GM13977 (cell line): ENCODE measurements around the gene DLX3.

Experiments used
- DNase-seq: peaks from one replicate; pipeline ENCODE4 v3.0.0; 2012; ENCODE audit warnings: low spot score
- CTCF ChIP-seq: IDR thresholded peaks from 2 replicates; pipeline ENCODE4 v1.5.1; 2012; ENCODE audit warnings: mild to moderate bottlenecking, control low read depth; ENCODE audit not compliant: insufficient read depth; ENCODE audit errors: extremely low read depth, missing control alignments
- in situ Hi-C: fragments of 300-500 bp; cut with MboI; formaldehyde crosslinking; loops from one replicate; pipeline ENCODE4 v1.12.0; 2022; ENCODE audit warnings: low sequenced_read_pairs, low pct_unique_long_range_greater_than_20kb, mixed read lengths, inconsistent platforms; ENCODE audit not compliant: unreplicated experiment

The DLX3 gene

GRCh38 chr17:49952912-49953497 lies 42.0 kb downstream of the DLX3 start:
- no peak for TF ChIP-seq CTCF
- DNase-seq = no peak
- in situ Hi-C loops = no loop called here

GRCh38 chr17:49952209-49952911 lies 42.7 kb downstream of the DLX3 start:
- TF ChIP-seq CTCF = peak; percentile 89
- peak; percentile 88 for DNase-seq
- in situ Hi-C loops = no loop called here

- DNase-seq = no peak
- TF ChIP-seq CTCF = no peak
- in situ Hi-C loops = no loop called here
Observed at GRCh38 chr17:49951362-49952082, 43.5 kb downstream of the DLX3 start.

DNA sequence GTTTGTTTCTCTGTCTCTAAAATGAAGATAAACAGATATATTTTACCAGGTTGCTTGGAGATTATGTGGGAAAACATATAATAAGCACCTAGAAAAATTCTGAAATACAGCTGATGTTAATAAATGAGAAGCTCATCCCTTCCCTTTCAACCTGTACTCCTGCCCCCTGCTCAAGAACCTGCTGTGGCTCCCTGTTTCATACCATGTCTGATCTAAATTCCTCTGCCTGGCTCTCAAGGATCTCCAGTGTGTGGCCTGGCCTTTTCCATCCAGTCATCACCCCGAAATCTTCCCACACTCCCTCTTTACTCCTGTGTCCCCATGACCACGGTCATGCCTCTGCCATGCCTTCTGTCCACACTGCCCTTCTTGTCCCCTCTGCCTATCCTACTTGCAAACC lies 45.4 kb downstream of the DLX3 start:
- TF ChIP-seq CTCF = no peak
- DNase-seq = no peak
- in situ Hi-C loops = no loop called here

DNA sequence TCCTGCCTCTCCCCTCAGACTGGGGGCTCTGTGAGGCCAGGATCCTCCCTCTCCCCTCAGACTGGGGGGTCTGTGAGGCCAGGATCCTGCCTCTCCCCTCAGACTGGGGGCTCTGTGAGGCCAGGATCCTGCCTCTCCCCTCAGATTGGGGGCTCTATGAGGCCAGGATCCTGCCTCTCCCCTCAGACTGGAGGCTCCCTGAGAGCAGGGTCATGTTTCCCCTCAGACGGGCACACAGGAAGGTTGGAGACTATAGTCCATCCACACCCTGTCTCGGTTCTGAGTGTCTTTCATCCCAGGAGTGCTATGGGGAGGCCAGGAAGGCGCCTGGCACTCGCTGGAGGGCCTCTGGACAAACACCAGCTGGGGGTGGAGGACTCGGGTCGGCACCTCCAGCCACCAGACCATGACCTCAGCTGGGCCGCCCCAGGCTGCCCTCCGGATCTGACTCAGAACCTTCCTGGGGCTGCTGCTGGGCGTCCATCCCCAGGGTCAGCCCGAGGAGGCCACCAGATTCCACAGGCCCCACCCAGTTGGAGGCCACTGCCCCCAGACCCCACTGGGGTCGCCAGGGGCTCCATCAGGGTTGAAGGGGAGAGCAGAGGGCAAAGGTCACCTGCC lies 48.0 kb downstream of the DLX3 start:
- no peak for TF ChIP-seq CTCF
- in situ Hi-C loops = no loop called here
- DNase-seq = no peak

DNA sequence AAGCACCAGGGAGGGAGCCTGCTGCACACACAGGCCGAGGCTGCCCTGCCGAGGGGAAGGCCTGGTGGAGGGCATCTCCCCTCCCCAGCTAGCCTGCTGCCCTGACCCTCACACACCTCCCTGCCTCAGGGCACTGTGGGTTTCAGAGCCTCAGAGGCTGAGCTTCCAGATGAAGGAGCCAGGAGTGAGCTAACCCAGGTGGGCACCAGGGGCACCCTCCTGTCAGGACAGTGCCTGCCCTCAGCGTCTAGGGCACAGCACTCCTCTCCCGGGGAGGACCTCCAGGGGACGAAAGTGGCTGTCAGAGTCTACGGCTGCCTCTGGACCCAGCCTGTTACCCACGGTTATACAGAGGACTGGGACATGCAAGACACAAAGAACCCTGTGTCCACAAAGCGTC lies 48.8 kb downstream of the DLX3 start:
- in situ Hi-C loops = no loop called here
- no peak for DNase-seq
- TF ChIP-seq CTCF = no peak
